Activated T-cell treated with anti-CD3 and anti-CD28 coated beads, Interleukin-2, amount 50 U/mL, for 24 hours (primary cell): ENCODE results near the gene PRRX1.

Experiments used
- DNase-seq: peaks from one replicate; pipeline ENCODE4 v3.0.0-alpha.2; 2020
- H3K27ac Mint-ChIP-seq: 2 replicates; pipeline ENCODE4 v1.8.0; 2020; ENCODE audit warnings: mild to moderate bottlenecking, mixed read lengths
- H3K27me3 Mint-ChIP-seq: 2 replicates; pipeline ENCODE4 v1.8.0; 2020; ENCODE audit warnings: mixed read lengths
- H3K36me3 Mint-ChIP-seq: 2 replicates; pipeline ENCODE4 v1.8.0; 2020; ENCODE audit warnings: low read depth, mixed read lengths
- H3K4me1 Mint-ChIP-seq: 2 replicates; pipeline ENCODE4 v1.8.0; 2020; ENCODE audit warnings: low read depth, mixed read lengths
- H3K4me3 Mint-ChIP-seq: 2 replicates; pipeline ENCODE4 v1.8.0; 2020; ENCODE audit warnings: mild to moderate bottlenecking, moderate library complexity, mixed read lengths
- H3K9me3 Mint-ChIP-seq: 2 replicates; pipeline ENCODE4 v1.8.0; 2020; ENCODE audit warnings: mixed read lengths

Gene PRRX1

DNA sequence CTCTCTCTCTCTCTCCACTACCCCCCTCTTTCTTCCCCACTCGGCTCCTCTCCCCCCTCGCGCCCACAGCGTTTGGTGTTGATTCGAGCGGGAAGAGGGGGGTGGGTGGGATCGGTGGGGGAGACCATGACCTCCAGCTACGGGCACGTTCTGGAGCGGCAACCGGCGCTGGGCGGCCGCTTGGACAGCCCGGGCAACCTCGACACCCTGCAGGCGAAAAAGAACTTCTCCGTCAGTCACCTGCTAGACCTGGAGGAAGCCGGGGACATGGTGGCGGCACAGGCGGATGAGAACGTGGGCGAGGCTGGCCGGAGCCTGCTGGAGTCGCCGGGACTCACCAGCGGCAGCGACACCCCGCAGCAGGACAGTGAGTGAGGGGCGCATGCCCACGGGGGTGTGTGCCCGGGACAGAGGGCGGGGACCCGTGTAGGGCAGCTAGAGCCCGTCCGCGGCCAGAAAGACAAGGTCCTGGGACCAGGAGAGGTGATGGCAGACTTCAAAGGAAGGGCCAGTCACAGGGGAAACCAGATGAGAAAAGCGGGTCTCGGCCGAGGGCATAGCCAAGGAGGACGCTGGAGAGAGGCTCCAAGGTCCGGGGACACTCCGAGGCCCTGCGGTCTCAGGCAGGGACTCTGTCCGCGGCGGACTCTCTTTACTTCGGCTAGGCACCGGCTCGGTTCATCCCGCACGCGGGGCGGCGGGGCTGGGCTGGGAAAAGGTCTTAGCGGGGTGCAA lies at the start of gene PRRX1:
Gene PRRX1 (plus strand): TSS at position 39 of the 735 bp plus-strand sequence. CDS start 88 bp downstream, at position 127.
- DNase-seq, result no peak
- Mint-ChIP-seq H3K9me3 (no peaks in the 10 kb centered on the region), H3K27me3 (peaks cover 94% of the 10 kb centered on the region), H3K27ac (no peak within 1 kb of the TSS), H3K4me3 (peak within 1 kb of the TSS; percentile 58), H3K36me3 (no peaks in the 10 kb centered on the region), H3K4me1 (peaks cover 45% of the 10 kb centered on the region)

DNA sequence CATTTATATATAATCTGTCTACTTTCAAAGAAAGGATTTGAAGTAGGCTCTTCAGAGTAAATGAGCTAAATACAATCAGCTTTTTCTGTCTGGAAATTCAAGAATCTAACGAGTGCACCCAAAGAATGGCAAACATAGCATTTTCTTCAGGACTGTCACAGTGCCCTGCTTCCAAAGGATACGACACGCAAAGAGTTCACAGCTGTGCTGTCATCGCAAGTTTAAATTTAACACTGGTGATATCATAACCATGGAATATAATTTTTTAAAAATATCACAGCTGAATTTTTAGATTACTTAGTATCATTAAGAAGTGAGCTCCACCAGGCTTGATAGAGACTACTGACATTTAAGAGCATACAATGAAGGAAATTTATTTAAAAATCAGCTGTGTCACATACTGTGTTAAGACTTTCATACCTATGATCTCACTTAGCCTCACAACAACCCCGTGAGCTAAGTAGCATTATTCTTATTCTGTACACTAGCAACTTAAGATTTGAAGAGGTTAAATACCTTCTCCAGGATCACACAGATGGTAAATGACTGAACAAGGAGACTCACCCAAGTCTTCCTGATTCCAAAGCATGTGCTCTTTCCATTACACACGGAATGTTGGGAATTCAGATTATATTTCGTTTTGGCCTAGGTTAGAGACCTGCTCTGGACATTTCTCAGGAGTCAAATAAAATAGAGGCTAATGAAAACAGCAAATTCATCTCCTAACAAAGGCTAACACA lies 46.2 kb upstream of the PRRX1 start:
- no peak overlapping the region for H3K4me3 Mint-ChIP-seq

DNA sequence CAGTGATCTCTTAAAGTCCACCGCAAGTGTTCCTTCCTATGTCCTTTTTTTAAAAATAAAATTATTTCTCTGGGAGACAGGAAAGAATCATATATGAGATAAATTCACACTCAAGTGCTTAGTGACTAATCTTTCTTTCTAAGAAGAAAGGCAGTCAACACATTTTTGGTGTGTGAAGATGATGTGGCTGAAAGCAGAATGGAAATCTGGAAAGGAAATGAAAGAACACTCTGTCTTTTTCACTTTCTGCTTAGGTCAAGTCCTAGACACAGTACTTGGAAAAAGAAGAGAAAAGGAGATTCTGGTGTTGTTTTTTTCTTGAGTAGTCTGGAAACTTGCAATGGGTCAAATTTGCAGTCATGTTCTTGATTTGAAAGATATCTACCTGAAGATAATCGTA lies 45.5 kb upstream of the PRRX1 start:
- DNase-seq, result no peak
- H3K36me3 Mint-ChIP-seq, result no peaks in the 10 kb centered on the region
- H3K4me3 Mint-ChIP-seq, result no peak overlapping the region
- no peak overlapping the region for H3K27ac Mint-ChIP-seq
- H3K9me3 Mint-ChIP-seq, result no peaks in the 10 kb centered on the region
- peaks cover 46% of the 10 kb centered on the region for H3K27me3 Mint-ChIP-seq
- peaks cover 2% of the 10 kb centered on the region for H3K4me1 Mint-ChIP-seq

More for the DNA sequence above, 46.2 kb upstream of the PRRX1 start:
- peaks cover 49% of the 10 kb centered on the region for H3K27me3 Mint-ChIP-seq
- no peak for DNase-seq
- H3K36me3 Mint-ChIP-seq, result no peaks in the 10 kb centered on the region
- H3K9me3 Mint-ChIP-seq, result peaks cover 5% of the 10 kb centered on the region
- H3K4me1 Mint-ChIP-seq, result peaks cover 2% of the 10 kb centered on the region
- no peak overlapping the region for H3K27ac Mint-ChIP-seq

DNA sequence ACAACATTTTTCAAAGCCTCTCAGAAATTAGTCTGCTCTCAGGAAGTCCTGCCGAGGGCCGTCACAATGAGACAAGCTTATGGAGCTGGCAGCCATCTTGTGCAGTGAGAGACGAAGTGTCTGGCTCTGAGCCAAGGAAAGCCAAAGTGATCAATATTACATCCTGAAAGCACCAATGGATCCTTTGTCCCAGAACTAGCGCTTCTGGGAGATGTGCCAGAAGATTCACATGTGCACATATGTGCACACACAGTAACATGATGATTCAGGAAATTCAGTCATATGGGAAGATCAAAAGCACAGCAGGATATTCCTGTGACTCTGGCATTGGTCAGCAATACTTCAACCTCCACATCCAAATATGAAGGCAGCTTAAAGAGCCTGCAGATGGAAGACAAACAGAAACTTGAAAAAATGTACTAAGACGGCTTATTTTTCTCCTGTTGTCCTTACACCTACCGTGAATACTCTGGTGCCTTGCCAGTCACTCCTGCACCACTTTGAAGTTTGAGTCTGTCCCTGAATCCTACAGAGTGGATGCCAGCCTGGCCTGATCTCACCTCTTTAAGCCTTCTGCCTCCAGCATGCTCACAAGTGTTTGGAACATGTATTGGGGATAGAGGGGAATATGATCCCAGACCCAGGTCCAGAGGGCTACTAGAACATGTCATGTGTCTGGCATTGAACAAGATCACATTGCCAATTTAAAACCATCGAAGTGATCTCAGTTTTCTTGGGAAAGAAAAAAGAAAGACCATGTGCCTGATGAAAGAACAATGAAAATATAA lies 44.5 kb upstream of the PRRX1 start:
- DNase-seq, result no peak
- Mint-ChIP-seq H3K27ac (no peak overlapping the region), H3K4me3 (no peak overlapping the region), H3K27me3 (peaks cover 37% of the 10 kb centered on the region), H3K36me3 (no peaks in the 10 kb centered on the region), H3K4me1 (peaks cover 2% of the 10 kb centered on the region), H3K9me3 (no peaks in the 10 kb centered on the region)

DNA sequence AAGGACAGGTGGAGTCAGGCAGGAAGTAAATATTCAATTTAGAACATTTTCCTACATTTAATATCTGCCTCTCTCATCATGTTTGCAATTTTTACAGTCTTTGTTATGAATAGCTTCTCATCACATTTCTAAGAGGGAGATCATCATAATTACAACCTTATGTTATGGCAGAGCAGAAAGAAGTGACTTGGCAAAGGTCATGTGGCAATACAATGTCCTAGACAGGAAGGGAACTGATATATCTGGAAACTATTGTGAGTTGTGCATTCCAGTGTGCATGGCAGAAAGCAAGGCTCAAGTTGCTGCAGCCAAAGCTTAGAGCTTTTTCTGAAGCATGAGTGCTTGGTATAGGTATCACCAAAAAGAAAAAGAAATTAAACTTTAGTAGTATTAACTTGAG lies 43.8 kb upstream of the PRRX1 start:
- peaks cover 2% of the 10 kb centered on the region for H3K4me1 Mint-ChIP-seq
- peaks cover 35% of the 10 kb centered on the region for H3K27me3 Mint-ChIP-seq
- no peak for DNase-seq
- H3K4me3 Mint-ChIP-seq, result no peak overlapping the region
- no peaks in the 10 kb centered on the region for H3K9me3 Mint-ChIP-seq
- no peaks in the 10 kb centered on the region for H3K36me3 Mint-ChIP-seq
- H3K27ac Mint-ChIP-seq, result no peak overlapping the region

DNA sequence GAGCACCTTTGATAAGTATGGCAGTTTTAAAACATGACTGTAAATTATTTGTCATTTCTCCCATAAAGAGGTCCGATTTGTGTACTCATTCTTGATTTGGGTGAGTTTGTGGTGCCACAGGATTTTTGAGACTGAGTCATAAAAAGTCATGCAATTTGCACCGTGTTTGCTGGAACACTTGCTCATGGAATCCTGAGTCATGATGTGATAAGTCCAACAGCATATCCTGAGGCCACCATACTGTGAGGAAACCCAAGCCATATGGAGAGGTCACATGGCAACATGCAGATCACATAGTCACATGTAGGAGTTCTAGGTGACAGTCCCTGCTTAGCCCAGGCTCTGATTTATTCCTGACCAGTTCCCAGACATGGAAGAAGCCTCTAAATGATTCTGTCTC lies 40.8 kb upstream of the PRRX1 start:
- H3K9me3 Mint-ChIP-seq, result no peaks in the 10 kb centered on the region
- no peak for DNase-seq
- no peaks in the 10 kb centered on the region for H3K36me3 Mint-ChIP-seq
- H3K4me1 Mint-ChIP-seq, result peaks cover 2% of the 10 kb centered on the region
- no peak overlapping the region for H3K4me3 Mint-ChIP-seq
- H3K27me3 Mint-ChIP-seq, result peaks cover 18% of the 10 kb centered on the region
- no peak overlapping the region for H3K27ac Mint-ChIP-seq

DNA sequence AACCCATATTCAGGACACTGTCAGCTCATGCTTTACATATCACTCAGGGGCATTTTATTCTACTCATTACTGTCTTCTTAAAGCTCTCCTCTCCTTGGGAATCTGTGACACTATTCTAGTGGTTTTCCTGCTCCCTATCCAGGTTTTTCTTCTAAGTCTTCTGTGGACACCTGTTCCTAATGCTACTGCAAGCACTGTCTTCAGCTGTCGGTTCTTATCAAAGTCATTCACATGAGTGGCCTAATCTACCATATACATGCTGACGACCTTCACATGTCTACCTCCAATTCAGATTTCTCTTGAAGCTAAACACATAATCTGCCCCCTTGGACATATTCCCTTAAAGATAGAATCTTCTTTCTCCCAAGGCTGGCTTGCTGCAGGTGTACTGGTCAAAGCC lies 39.8 kb upstream of the PRRX1 start:
- Mint-ChIP-seq H3K27ac (no peak overlapping the region), H3K27me3 (peaks cover 24% of the 10 kb centered on the region), H3K4me3 (no peak overlapping the region), H3K4me1 (no peaks in the 10 kb centered on the region), H3K9me3 (no peaks in the 10 kb centered on the region), H3K36me3 (no peaks in the 10 kb centered on the region)
- DNase-seq, result no peak

DNA sequence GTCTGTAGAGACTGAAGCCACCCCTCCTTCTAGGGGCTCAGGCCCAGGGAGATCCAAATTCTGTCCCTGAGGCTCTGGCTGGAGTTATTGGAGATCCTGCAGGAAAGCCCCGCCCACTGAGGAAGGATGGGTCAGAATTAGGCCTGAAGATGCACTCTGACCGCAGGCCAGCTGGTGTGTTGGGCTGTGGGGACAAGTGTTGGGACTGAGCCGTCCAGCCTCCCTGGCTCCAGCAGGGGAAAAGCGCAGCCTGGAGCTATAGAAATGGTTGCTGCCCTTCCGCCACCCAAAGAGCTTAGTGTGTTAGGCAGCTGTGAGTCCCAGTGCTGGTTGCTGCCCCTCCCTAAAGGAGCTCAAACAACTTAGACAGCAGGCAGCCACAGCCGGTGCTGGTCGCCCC lies 33.0 kb upstream of the PRRX1 start:
- Mint-ChIP-seq H3K4me3 (no peak overlapping the region), H3K4me1 (no peaks in the 10 kb centered on the region), H3K27me3 (peaks cover 37% of the 10 kb centered on the region), H3K9me3 (no peaks in the 10 kb centered on the region), H3K27ac (no peak overlapping the region), H3K36me3 (no peaks in the 10 kb centered on the region)
- no peak for DNase-seq

DNA sequence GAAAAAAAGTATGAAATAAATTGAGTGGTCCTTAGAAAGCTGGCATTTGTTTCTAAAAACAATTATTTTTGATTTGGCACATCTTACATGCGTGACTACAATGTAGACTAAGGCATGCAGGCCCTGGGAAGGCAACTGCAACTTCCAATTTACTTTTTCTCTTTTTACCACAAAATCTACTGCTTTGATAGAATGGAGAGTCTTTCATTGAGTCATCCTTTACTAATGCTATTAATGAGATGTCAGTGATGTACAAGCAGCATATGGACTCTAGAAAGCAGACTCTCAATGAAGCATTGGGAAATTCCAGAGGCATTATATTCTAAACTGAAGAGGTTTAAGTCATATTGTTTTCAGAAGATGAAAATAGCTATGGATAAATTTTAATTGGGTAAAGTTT lies 29.6 kb upstream of the PRRX1 start:
- peaks cover 25% of the 10 kb centered on the region for H3K27me3 Mint-ChIP-seq
- H3K36me3 Mint-ChIP-seq, result no peaks in the 10 kb centered on the region
- H3K4me3 Mint-ChIP-seq, result no peak overlapping the region
- no peaks in the 10 kb centered on the region for H3K4me1 Mint-ChIP-seq
- no peak overlapping the region for H3K27ac Mint-ChIP-seq
- no peaks in the 10 kb centered on the region for H3K9me3 Mint-ChIP-seq
- DNase-seq, result no peak

DNA sequence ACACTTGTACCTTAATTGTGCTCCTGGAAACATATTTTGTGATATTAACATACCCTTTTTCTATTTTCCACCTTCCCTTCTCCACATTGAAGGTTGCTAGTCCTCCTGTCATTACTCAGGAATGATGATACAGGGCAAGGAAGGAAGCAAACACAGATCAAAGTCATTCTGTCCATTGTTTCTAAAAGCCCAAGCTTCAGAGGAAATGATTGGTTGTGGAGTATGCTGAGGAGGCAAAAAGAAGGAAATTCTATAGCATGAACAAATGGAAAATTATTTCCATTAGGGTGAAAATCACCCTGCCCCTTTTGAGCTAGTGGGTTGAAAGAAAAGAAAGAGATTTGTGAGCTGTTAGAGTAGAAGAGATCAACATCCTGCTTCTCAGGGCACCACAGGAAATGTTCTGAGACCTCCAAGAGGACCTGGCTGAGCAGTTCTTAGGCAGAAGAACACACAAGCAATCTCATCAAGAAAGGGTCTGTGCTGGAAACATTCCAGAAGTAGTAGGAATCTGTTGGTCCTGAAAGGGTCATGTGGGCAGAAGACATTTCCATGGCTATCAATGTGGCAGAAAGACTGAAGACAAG lies 29.0 kb upstream of the PRRX1 start:
- no peaks in the 10 kb centered on the region for H3K4me1 Mint-ChIP-seq
- no peaks in the 10 kb centered on the region for H3K36me3 Mint-ChIP-seq
- H3K27ac Mint-ChIP-seq, result no peak overlapping the region
- DNase-seq, result no peak
- no peaks in the 10 kb centered on the region for H3K9me3 Mint-ChIP-seq
- H3K4me3 Mint-ChIP-seq, result no peak overlapping the region
- H3K27me3 Mint-ChIP-seq, result peaks cover 19% of the 10 kb centered on the region

DNA sequence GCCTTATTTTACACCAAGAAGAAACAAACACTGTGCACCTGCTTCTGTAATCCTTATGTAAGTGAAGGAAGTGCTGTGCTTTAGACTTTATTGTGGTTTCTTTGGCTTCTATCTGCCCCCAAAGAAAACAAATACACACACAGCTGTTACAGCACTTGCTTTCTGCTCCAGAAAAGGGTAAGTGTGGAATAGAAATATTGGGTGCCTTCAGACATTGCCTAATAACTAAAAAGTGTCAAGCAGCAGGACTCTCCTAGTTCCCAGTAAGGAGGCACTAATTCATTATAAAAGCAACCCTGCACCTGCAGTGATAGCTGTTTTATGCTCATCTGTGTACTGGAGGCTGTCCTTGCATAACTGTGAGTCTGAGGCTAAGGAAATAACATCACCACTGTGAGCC lies 23.4 kb upstream of the PRRX1 start:
- no peaks in the 10 kb centered on the region for H3K9me3 Mint-ChIP-seq
- H3K36me3 Mint-ChIP-seq, result no peaks in the 10 kb centered on the region
- H3K27me3 Mint-ChIP-seq, result peaks cover 2% of the 10 kb centered on the region
- no peak overlapping the region for H3K4me3 Mint-ChIP-seq
- H3K27ac Mint-ChIP-seq, result no peak overlapping the region
- DNase-seq, result no peak
- peaks cover 2% of the 10 kb centered on the region for H3K4me1 Mint-ChIP-seq

DNA sequence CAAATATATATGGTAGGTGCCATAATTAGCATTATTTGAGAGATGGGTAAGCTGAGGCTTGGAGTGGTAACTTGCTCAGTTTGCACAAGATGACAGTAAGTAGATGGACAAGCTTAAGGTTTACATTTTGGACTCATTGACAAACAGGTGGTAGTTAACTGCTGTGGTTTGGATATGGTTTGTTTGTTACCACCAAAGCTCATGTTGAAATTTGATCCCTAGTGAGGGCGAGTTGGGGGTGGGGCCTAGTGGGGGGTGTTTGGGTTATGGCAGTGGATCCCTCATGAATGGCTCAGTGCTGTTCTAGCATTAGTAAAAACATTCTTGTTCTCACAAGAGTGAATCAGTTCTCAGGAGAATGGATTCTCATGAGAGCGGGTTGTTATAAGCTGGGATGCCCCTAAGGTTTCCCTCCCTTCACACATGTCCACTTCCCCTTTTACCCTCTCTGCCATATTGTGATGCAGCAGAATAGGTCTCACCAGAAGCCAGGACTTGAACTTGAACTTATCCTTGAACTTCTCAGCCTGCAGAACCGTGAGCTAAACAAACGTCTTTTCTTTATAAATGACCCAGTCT lies 6.6 kb upstream of the PRRX1 start:
- peaks cover 89% of the 10 kb centered on the region for H3K27me3 Mint-ChIP-seq
- DNase-seq, result no peak
- H3K4me1 Mint-ChIP-seq, result peaks cover 10% of the 10 kb centered on the region
- H3K27ac Mint-ChIP-seq, result no peak overlapping the region
- no peaks in the 10 kb centered on the region for H3K36me3 Mint-ChIP-seq
- no peaks in the 10 kb centered on the region for H3K9me3 Mint-ChIP-seq
- no peak overlapping the region for H3K4me3 Mint-ChIP-seq

DNA sequence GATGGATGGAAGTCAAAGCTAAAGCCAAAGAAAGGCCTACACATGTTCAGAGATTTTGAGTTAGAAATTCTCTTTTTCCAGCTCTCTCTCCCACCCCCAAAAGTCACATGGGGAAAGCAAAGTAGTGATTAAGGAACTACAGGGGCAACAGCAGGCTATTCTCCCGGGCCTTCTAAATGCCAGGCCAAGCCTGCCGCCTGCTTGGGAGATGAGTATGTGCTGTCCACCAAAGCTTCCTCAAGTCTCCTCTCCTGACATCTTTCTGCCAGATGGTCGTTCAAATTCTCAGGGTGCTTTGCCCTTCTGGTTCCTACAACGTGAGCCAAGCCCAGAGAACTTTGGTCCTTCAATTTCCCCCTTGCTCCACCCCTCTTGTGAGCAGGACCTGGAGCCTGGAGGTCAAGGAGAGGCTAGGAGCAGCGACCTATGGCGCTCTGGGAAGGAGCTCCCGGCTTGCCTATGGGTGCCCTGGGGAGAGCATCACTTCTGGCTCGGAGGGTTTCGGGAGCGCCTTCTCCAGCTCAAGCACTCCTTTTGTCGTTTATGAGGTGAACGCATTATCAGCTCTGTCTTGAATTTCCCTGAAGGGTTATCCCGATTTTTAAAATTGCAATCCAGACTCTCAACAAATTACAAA lies 4.4 kb upstream of the PRRX1 start:
- Mint-ChIP-seq H3K9me3 (no peaks in the 10 kb centered on the region), H3K27me3 (peaks cover 91% of the 10 kb centered on the region), H3K27ac (no peak overlapping the region)

DNA sequence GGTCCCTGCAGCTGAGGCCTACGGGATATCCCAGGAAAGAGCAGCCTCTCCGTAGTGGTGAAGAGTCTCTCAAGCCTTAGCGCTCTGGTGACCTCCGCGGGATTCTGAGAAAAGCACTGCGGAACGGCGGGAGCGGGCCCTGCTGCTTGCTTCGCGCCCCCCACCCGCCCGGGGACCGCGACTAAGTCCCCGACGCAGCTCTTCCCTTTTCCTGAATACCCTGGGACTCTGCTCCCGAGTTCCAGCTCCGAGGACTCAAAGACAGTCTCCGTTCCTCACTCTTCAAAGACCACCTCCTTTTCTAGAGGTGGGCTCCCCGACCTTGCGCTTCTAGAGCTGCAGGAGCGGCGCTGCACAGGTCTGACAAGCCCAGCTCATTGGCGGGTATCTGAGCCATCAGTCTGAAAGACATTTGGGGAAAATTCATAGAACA lies 3.6 kb upstream of the PRRX1 start:
- Mint-ChIP-seq H3K27me3 (peaks cover 93% of the 10 kb centered on the region), H3K9me3 (no peaks in the 10 kb centered on the region)
- DNase-seq, result no peak

More for the DNA sequence above, 4.4 kb upstream of the PRRX1 start:
- Mint-ChIP-seq H3K36me3 (no peaks in the 10 kb centered on the region), H3K4me3 (no peak overlapping the region), H3K4me1 (peaks cover 19% of the 10 kb centered on the region)
- no peak for DNase-seq

More for the DNA sequence above, 3.6 kb upstream of the PRRX1 start:
- no peaks in the 10 kb centered on the region for H3K36me3 Mint-ChIP-seq
- H3K4me1 Mint-ChIP-seq, result peaks cover 27% of the 10 kb centered on the region
- no peak overlapping the region for H3K27ac Mint-ChIP-seq
- no peak overlapping the region for H3K4me3 Mint-ChIP-seq
